ENCODE measurements around the gene CYP27B1. TPM values are rescaled to one million over a fixed set of nuclear protein-coding genes. Genes with fewer than 3 reads are reported as not detected.

The CYP27B1 gene, protein sequence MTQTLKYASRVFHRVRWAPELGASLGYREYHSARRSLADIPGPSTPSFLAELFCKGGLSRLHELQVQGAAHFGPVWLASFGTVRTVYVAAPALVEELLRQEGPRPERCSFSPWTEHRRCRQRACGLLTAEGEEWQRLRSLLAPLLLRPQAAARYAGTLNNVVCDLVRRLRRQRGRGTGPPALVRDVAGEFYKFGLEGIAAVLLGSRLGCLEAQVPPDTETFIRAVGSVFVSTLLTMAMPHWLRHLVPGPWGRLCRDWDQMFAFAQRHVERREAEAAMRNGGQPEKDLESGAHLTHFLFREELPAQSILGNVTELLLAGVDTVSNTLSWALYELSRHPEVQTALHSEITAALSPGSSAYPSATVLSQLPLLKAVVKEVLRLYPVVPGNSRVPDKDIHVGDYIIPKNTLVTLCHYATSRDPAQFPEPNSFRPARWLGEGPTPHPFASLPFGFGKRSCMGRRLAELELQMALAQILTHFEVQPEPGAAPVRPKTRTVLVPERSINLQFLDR
- 0.18 and 3.9 TPM in 2 replicates for total RNA-seq (2014; rRNA removed; shearing (Covaris generic))

DNA sequence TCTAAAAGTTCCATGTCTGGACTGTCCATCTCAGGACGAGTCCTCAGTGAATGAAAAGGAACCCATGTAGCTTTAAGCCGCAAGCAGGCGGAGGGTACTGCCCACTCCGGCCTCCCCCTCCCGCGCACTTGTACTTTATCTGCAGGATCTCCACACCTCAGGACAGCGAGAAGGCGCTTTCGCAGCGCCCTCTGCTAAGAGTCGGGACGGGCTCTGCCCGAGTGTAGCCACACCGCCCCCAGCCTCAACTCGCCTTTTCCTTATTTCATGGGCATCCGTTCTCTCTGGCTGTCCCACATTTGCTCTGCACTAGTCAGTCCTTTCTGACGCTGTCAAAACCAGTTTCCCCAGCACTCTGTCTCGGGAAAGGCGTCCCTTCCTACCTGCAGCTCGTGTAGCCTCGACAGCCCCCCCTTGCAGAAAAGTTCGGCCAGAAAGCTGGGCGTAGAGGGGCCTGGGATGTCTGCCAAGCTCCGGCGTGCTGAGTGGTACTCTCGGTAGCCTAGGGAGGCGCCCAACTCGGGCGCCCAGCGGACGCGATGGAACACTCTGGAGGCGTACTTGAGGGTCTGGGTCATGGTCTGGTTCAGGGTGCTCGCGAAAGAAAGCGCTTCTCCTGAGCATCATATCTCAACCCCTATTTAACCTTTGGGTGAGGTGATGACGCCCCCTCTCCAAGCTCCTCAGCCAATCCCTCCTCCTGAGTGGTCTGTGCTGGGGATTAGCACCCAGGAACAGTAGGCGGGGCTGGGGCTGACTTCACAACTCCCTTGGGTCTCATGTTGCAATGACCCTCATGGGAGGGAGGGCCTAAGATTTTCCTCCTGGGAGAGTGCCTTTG, at the start of gene CYP27B1:
TSS of gene CYP27B1 (minus strand) at position 615 of the 841 bp plus-strand sequence. CDS start at position 578, 37 bp downstream.
- DNase-seq (ENCODE audit: low spot score): no peak
- in situ Hi-C loops (cut with HindIII; ENCODE audit: low sequenced_read_pairs): no loop called here

DNA sequence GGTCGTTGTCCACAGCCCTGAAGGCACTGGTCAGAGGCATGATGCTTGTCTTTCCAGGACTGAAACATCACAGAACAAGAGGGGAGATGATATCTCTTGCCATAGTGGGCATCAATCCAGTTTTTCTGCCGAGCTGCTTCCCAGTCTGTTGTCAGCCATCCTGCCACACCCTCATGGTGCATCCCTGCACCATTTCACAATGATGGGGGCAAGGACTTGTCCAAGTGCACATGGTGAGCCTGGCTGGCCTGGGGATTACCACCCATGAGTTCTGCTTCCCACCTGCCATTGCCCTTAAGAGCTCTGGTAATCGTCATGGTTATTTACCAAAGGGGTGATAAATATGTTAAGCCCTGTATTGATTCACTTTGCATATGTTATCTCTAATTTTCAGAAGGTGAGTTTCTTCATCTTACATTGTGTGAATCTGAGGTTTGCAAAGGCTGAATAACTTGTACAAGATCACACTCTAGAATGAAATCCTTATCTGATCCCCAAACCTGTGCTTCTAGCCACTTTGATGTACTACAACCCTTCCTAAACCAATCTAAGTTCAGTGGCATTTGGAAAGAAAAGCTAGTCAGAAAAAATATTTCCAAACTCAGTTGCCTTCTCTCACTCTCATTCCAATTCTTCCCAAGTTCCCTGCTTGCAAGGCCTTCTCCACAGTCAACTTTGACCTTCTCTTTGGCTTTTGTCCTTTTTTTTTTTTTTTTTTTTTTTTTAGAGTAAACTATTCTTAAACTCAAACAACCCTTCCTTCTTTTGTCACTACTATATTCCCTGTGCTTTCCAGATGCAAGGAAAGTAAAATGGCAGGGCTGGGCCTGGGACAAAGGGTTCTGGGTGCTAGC, 49.4 kb upstream of the CYP27B1 start:
- no peak for DNase-seq (ENCODE audit: low spot score)
- in situ Hi-C loops (cut with HindIII; ENCODE audit: low sequenced_read_pairs): no loop called here

DNA sequence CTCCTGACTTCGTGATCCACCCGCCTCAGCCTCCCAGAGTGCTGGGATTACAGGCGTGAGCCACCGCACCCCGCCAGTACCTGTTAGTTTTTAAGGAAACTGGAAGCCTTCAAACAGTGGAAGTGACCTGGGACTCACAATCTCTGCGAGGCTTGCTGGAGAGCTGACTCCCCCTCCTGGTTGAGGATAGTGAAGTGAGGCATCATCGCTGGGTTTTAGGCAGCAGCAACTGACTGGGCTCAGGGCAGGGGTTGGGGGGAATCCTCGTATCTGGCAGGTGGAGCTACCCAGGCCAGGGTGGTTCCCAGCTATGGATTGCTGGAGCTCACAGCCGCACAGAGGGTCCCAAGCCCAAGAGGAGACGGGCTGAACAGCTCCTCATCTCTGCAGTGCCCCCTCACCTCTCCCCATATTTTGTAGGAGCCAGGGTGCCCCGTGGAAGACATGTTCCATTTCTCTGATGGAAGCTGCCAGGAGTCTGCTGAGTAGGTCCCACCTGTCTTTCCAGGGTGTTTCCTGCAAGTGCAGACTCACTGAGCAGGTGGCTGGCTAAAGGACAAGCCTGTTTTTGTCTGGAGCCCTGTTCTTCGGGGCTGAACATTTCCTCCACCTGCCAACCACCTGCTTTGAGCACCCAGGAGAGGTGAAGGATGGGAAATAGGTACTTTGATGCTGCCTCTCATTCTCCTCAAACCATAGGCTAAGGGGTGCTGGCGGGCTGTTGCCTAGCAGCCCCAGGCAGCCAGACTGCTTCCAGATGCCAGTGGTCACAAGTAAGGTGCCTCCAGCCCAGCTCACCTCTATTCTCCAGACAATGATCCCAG, 48.5 kb upstream of the CYP27B1 start:
- DNase-seq (ENCODE audit: low spot score): peak; percentile 62
- in situ Hi-C loops (cut with HindIII; ENCODE audit: low sequenced_read_pairs): no loop called here

DNA sequence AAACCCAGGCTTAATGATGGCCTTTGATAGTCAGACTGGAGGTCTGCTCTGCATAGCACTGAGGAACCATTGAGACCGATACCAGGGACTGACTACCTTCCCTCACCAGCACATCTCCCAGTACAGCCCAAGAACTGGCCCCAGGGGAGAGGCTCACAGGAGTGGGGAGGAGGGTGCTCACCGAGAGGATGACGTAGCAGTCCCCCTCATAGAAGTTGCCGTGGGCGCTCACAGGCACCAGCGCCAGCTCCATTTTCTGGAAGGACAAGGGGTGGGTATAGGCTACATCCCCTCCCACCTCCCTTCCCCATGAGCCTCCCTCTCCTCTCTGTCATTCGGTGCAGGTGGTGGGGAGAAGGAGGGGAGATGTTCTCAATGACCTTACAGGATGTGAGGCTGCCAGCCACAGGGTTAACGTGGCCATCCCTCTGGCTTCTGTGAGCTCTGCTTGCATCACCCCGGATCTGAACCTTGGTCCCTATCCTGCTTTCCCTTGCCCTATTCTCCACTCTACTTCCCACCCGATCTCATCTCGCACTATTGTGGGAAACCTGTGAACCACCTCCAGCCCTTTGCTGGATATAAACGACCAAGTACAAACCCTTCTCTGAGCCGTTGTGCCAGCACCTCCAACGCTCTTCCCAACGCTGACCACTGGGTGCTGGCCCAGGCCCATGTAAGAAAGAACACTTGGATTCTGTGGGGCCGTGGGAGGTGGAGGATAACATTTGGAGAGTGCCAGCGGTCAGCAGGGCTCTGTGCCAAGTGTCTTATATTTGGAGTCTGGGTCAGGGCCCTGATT, 47.3 kb upstream of the CYP27B1 start:
- DNase-seq (ENCODE audit: low spot score): no peak
- in situ Hi-C loops (cut with HindIII; ENCODE audit: low sequenced_read_pairs): no loop called here

DNA sequence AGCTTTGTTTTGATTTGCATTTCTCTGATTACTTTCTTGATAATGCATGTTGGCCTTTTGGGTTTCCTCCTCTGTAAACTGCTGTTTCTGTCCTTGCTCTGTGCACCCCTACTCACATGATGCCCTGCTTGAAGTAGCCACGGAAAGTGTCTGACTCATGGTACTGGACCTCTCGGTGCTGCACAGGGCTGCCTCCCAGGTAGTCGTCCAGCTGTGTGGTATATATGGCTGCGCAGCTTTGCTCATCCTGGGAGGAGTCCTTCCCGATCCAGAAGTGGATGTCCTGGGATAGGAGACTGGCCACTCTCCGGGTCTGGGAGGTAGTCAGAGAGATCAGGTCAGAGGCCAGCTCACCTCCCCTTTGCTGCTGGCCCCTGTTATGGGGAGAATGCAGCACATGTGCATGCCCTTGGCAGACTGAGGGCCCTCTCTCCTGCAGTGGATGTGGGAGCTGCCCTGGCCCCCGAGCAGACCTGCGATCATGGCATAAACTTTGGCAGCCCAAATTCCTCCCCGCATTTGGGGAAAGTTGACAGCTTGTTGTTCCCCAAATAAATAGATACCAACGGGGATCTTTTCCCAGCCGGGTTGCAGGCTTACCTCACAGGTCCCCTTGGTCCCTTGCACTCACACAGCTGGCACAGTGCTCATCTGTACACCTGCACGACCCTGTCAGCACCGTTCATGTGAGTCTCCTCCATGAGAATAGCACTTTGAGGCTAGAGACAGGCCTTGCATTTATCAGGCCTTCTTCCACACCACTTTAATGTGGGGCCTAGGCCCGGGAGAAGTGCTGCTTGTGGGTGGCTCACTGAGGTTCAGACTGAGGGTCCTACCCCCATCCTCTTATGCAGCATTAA, 46.5 kb upstream of the CYP27B1 start:
- no peak for DNase-seq (ENCODE audit: low spot score)
- in situ Hi-C loops (cut with HindIII; ENCODE audit: low sequenced_read_pairs): no loop called here

DNA sequence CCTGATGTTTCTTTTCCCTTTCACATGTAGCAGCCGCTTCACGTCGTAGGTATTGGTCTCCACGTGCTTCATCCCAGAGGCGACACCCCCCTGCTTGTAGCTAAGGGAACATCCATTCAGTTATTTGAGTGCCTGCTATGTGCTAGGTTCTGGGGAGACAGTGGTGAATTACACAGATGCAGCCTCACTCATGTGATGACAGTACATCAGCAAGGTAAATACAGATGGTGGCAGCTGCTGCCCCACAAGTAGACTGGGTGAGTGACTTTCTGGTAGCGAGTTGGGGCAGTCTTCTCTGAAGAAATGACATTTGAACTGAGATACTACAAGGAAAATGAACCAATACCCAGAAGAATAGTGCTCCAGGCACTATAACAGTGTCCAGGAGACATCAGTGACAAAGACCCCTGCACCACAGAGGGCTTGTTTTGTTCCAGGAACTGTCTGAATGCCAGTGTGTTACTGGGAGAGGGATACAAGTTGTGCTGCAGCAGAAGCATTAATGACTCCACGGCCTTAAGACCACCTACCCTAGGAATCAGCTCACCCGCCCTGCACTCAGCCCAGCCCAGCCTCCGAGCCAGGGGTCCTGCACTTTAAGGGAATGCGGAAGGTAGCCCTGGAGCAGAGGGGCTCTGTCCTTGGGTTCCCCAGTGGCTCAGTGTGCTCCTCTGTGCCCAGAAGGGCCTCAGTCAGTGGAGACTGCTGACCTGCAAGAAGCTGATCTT, 44.3 kb upstream of the CYP27B1 start:
- in situ Hi-C loops (cut with HindIII; ENCODE audit: low sequenced_read_pairs): no loop called here
- no peak for DNase-seq (ENCODE audit: low spot score)

DNA sequence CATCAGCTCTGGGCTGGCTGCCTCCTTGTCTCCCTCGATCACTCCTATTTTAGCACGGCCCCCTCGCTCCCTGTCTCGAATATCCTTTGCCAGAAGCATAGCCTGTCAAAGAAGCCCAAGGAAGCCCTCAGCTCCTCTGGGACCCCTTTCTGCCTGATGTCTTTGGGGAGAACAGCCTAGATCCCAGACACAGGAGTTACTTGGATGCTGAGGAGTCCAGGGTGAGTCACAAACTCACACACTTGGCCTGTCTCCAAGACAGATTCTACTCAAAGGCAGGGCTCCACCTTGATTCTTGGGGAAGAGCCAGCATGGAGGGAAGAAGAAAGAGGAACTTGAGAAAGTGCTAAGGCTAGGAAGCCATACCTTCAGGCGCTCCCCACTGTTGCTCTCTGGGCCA, 43.6 kb upstream of the CYP27B1 start:
- in situ Hi-C loops (cut with HindIII; ENCODE audit: low sequenced_read_pairs): no loop called here
- DNase-seq (ENCODE audit: low spot score): no peak

DNA sequence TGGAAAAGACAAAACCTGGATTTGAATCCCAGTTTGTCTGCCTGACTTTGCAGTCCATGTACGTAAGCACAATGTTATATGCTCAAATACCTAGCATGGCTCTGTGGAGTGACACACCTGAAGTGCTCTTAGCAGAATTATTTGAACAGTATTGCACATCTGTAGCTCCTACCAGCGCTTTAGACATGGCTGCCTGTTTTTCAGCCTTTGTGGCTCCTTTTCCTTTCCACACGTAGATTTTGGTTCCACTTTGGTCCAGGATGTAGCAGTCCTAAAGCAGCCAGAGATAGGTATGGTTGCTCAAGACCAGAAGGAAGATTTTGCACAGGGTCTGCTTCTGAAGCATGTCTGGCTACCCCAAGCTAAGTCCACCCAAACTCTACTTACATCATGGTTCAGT, 42.5 kb upstream of the CYP27B1 start:
- no peak for DNase-seq (ENCODE audit: low spot score)
- in situ Hi-C loops (cut with HindIII; ENCODE audit: low sequenced_read_pairs): no loop called here

DNA sequence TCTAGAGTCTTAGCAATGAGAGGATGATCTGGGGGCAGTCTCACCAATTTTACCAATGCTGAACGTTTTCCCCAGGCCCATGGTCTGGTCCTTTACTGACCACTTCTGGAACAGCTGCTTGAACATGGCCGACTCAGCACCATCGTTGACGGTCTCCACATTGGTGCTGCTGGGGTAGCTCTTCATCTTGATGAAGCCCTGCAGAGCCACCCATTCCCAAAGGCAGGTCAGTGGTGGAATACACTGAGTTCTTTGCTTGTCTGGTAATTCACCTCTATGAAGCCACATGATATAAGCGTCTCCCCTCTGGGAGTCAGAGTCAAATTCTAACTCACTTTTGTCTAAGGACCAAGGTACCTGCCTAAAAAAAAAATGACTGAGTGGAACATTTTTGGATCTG, 41.5 kb upstream of the CYP27B1 start:
- in situ Hi-C loops (cut with HindIII; ENCODE audit: low sequenced_read_pairs): no loop called here
- DNase-seq (ENCODE audit: low spot score): no peak

DNA sequence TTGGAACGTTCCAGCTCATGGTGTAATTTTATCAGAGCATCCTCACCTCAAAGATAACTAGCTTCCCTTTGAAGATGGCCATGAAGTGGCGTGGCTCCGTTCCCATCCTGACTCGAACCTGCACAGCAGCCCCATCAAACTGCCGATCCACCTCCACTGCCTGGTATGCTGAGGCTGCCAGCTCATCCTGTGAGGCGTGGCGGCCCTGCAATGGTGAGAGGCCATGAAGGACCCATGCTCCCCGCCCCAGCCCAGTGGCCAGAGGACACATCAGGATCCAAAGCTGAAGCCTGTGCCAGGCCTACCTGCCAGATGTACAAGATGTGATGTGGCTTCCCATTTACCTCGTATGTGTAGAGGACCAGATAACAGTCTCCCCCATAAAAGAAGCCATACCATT, 40.4 kb upstream of the CYP27B1 start:
- DNase-seq (ENCODE audit: low spot score): no peak
- in situ Hi-C loops (cut with HindIII; ENCODE audit: low sequenced_read_pairs): no loop called here

DNA sequence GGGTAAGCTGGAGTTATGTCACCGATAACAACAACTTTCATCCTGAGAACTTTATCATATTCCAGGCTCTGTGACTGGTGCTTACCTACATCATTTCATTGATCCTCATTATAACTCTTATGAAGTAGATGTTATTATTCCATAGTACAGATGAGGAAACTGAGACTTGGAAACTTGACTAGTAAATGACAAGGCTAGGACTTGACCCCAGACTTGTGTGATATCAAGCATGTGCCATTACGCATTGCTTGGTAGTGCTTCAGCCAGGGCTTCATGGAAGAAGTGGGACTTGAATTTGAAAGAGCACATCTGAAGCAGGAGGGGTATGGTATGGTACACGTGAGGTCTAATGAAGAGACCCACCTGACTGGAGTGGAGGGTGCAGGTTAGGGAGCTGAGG, 39.8 kb upstream of the CYP27B1 start:
- DNase-seq (ENCODE audit: low spot score): no peak
- in situ Hi-C loops (cut with HindIII; ENCODE audit: low sequenced_read_pairs): no loop called here

DNA sequence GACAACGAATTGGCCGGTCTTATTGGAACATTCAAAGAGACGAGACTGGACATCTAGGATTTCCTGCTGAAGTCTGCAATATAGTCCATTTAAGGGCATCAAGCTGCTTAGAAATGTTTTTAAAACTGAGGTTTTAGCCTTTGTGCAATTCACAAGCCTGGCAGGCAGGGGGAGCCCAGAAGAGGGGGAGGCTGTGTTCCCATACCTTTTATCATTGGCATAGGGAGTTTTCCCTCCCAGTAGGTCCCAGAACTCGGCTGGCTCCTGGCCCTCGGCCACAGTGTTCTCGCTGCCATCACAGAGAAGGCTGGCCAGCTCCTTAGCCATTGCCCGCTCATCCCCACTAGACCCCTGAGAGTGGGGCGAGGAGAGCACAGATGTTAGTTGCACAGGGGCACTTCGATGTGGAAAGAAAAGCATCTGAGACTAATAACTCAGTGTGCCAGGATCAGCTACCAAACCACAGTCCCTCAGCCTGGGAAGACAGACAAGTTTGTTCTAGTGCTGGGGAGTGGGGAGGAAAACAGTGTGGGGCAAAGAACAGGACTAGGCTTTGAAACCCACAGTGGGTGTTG, 36.5 kb upstream of the CYP27B1 start:
- peak; percentile 79 for DNase-seq (ENCODE audit: low spot score)
- in situ Hi-C loops (cut with HindIII; ENCODE audit: low sequenced_read_pairs): no loop called here

DNA sequence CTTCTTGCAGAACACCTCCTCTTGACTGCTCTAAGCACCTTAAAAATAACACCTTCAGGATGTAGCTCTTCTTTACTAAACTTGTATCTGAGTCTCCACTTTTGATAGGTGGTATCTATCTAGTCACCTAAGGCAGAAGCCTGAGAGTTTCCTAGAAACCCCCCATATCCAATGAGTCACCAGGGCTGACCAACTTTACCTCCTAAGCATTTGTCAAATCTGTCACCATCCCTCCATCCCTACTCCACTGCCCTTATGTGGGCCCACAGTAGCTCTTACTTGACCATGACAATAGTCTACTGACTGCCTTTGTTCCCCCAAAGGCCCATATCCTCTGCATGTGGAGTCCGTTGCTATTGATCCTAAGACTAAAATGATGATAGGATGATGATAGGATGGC, 35.7 kb upstream of the CYP27B1 start:
- in situ Hi-C loops (cut with HindIII; ENCODE audit: low sequenced_read_pairs): no loop called here
- no peak for DNase-seq (ENCODE audit: low spot score)

DNA sequence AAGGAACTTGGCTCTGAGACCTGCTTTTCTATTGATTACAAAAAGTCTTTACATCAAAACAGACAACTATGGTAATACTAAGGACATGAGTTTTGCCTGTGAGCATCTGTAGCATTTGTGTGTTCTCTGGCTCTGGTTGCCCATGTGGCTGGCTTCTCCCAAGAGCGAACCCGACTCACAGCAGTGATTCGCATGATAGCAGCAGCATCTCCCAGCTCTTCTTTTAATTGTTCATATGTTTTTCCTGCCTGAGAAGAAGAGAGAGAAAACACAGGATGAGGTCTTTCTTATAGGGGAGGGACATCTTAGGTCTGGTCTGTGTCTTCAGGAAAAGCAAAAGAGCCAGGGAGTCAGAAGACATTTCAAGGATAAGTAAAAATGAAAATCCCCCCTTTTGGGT, 34.1 kb upstream of the CYP27B1 start:
- DNase-seq (ENCODE audit: low spot score): no peak
- in situ Hi-C loops (cut with HindIII; ENCODE audit: low sequenced_read_pairs): no loop called here

DNA sequence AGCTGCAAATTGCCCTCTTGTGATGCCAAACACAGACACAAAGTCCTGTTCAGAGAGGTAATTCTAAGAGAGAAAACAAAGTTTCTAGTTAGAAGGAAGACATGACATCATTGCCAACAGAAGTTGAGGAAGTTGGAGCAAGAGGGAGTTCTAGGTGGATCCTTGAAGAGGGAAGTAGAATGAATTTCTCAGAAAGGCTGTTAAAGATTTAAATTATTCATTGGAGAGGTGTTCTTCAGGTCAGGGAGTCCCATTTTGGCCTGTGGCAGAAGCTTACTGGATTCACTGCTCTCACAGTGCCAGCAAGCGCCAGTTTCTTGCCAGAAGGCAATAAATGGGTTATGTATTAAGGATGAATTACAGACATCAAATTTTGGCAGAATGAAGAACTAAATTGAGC, 31.1 kb upstream of the CYP27B1 start:
- no peak for DNase-seq (ENCODE audit: low spot score)
- in situ Hi-C loops (cut with HindIII; ENCODE audit: low sequenced_read_pairs): no loop called here

DNA sequence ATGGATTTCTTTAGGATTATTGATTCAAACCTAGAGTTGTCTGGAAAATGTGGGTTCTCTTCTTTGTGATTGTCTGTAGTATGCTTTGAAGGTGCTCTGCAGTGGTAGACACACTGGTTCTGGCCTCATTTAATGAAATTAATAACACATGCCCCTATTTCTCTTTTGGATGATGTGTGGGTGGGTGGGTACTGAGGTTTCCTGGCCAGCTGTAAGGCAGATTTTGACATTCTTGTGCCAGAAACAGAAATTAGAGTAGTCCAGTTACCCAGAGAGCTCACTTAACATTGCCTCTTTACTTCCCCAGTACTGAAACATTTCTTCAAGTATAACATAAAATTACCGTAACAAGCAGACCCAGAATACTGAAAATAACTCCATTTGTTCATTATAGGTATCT, 30.1 kb upstream of the CYP27B1 start:
- in situ Hi-C loops (cut with HindIII; ENCODE audit: low sequenced_read_pairs): no loop called here
- no peak for DNase-seq (ENCODE audit: low spot score)

Measured in G401 (cell line).